Measurements from ENCODE around the gene PBRM1.

PBRM1 gene

GRCh38 chr3:52524752-52525679 is 160.7 kb downstream of the PBRM1 start:
- no peak for DNase-seq (ENCODE audit: low spot score)

- DNase-seq (ENCODE audit: low spot score): no peak
Measured at GRCh38 chr3:52524258-52524751, 161.4 kb downstream of the PBRM1 start.

GRCh38 chr3:52523386-52524257 is 162.1 kb downstream of the PBRM1 start:
- no peak for DNase-seq (ENCODE audit: low spot score)

- DNase-seq (ENCODE audit: low spot score): no peak
Measured at GRCh38 chr3:52522651-52523251, 163.0 kb downstream of the PBRM1 start.

- DNase-seq (ENCODE audit: low spot score): no peak
Measured at GRCh38 chr3:52521881-52522650, 163.6 kb downstream of the PBRM1 start.

- DNase-seq (ENCODE audit: low spot score): no peak
Measured at GRCh38 chr3:52521488-52521824, 164.3 kb downstream of the PBRM1 start.

GRCh38 chr3:52520716-52521487 is 164.8 kb downstream of the PBRM1 start:
- no peak for DNase-seq (ENCODE audit: low spot score)

- DNase-seq (ENCODE audit: low spot score): no peak
Measured at GRCh38 chr3:52520141-52520667, 165.5 kb downstream of the PBRM1 start.

GRCh38 chr3:52519445-52520140 is 166.1 kb downstream of the PBRM1 start:
- no peak for DNase-seq (ENCODE audit: low spot score)

GRCh38 chr3:52518723-52519444 is 166.8 kb downstream of the PBRM1 start:
- no peak for DNase-seq (ENCODE audit: low spot score)

- no peak for DNase-seq (ENCODE audit: low spot score)
Measured at GRCh38 chr3:52517796-52518722, 167.7 kb downstream of the PBRM1 start.

- DNase-seq (ENCODE audit: low spot score): no peak
Measured at GRCh38 chr3:52516509-52517195, 169.1 kb downstream of the PBRM1 start.

GRCh38 chr3:52515192-52515591 is 170.5 kb downstream of the PBRM1 start:
- no peak for DNase-seq (ENCODE audit: low spot score)

GRCh38 chr3:52514576-52514975 is 171.1 kb downstream of the PBRM1 start:
- DNase-seq (ENCODE audit: low spot score): no peak

GRCh38 chr3:52513281-52513680 is 172.4 kb downstream of the PBRM1 start:
- DNase-seq (ENCODE audit: low spot score): no peak

- DNase-seq (ENCODE audit: low spot score): no peak
Measured at GRCh38 chr3:52512727-52513126, 173.0 kb downstream of the PBRM1 start.

- no peak for DNase-seq (ENCODE audit: low spot score)
Measured at GRCh38 chr3:52512105-52512504, 173.6 kb downstream of the PBRM1 start.

All from SK-N-DZ (cell line).